Left kidney (tissue), 2 donors: ENCODE measurements around the gene MGAT4B. TPM values are rescaled to one million over a fixed set of nuclear protein-coding genes. Genes with fewer than 3 reads are reported as not detected.

Source experiments
- DNase-seq: peaks from one replicate; pipeline ENCODE4 v3.0.0-alpha.2; 2013
- polyA plus RNA-seq: library from polyadenylated mRNA; unstranded; fragments of 120-200 nt; gene quantifications from one replicate; pipeline ENCODE4 v1.2.1, GENCODE V29; 2013; ENCODE audit not compliant: insufficient read length

Gene MGAT4B
- polyA plus RNA-seq, 1 donor: 159 TPM

DNA sequence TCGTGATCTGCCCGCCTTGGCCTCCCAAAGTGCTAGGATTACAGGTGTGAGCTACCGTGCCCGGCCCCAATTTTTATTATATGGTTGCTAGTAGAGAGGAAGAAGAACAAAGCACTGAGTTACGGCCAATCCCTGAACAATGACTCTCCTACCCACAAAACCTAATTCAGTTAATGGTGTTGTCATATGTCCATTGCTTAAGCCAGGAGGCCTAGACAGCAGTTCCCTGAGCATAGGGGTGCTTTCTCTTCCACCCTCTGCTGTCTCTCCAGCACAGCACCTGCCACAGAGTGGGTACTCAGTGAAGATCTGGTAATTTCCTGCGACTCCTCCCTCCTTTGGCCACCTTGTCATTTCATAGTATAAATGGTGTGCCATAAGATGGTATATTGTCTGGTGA, 34.3 kb downstream of the MGAT4B start:
- no peak for DNase-seq

DNA sequence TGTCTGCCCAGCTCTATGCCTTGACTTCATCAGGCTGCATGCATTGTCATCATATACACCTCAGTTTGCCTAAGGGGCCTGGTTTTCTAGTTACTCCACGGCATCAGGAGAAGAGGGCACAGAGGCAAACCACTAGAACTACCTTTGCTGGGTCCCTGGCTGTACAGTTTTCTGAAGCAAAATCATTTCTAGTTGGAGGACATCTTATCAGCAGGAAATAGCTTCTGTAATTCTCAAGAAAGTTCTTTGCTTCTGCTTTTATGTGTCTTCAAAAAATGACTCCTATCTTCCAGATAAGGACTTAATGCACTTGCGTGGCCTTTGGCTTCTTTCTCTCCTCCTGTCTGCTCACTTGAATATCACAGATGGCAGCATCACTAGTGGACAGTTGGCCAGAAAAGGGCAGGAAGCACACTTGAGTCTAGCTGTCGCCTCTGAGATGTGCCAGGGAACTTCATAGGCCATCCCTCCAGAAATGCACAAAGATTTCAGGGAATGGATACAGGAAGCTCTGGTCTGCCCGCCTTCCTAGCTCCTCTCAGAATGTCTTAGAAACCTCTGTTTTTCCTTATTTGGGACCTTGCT, 35.3 kb downstream of the MGAT4B start:
- DNase-seq: no peak

- DNase-seq: no peak
Measured at GRCh38 chr5:179769796-179770195, 36.9 kb downstream of the MGAT4B start.

DNA sequence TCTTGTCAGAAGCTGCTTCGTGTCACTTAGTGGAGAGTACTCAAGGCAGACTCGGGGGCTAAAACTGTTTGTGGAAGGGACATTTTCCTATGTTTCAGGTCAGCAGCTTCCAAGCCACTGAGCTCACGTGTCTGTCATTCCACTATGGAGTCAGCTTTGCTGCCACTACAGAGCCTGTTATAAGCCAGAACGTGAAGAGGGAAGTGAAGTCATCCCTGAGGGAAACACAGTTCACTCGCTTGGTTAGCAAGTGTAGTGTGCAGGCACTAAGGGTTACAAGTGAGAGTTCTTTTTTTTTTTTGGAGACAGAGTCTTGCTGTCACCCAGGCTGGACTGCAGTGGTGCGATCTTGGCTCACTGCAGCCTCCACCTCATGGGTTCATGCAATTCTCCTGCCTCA, 37.4 kb downstream of the MGAT4B start:
- DNase-seq: no peak

DNA sequence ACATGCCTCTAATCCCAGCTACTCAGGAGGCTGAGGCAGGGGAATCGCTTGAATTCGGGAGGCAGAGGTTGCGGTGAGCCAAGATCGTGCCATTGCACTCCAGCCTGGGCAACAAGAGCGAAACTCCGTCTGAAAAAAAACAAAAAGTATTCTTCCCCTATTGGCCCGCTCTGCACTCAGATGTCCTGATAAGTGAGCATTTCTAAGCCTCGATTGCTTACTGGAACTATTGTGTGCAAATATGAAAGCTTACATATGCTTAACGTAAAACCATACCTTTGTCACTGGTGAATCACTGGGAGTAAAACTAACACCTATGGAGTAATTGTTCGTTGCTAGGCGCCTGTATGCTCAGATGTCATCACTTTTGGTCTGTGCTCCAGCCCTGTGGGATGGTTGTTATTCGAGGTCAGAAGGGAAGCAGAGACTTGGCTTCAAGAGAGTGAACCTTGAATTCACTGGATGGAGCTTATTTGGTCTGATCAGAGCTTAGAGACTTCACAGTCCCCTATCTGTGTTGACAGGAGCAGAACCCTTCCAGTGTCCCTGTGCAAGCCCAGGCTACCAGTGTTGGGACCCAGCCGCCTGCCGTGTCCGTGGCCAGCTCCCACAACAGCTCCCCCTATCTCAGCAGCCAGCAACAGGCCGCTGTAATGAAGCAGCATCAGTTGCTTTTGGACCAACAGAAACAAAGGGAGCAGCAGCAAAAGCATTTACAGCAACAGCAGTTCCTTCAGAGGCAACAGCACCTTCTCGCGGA, 38.2 kb downstream of the MGAT4B start:
- DNase-seq: no peak

- DNase-seq: no peak
Measured at GRCh38 chr5:179767496-179768100, 39.1 kb downstream of the MGAT4B start.

DNA sequence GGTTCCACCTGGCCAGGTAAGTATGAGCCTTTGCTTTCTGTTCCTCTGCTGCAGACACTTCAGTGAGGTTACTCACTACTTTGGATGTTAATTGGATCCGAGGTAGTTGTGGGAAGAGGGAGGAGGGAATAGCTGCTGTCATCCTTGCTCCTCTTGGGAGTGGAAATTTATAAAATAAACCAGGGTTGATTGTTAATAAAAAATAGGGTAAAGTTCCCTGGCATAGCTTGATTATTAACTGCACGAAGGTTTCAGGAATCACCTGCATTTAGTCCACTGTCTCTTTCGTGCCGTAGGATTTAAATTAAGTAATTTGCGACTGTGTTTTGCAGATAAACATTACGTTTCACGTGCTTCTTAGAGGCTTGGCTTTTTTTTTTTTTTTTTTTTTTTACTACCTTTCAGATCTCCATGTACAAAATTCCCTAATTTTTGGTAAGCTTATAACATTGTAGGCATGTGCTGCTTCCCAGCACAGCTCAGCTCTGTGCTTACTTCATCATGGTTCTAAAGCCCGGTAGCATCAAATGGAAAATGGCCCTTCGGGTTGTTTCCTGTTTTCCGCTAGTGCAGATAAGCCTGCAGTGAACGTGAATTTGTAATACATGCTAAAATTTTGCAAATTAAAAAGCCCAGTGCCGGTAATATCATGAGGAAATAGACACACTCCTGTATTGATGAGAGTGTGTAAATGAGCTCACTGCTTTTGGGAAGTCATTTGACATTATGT, 39.8 kb downstream of the MGAT4B start:
- DNase-seq: no peak

GRCh38 chr5:179766021-179766725, 40.5 kb downstream of the MGAT4B start:
- DNase-seq: no peak

- DNase-seq: no peak
Measured at GRCh38 chr5:179765400-179765799, 41.3 kb downstream of the MGAT4B start.

GRCh38 chr5:179764056-179764455, 42.6 kb downstream of the MGAT4B start:
- no peak for DNase-seq

DNA sequence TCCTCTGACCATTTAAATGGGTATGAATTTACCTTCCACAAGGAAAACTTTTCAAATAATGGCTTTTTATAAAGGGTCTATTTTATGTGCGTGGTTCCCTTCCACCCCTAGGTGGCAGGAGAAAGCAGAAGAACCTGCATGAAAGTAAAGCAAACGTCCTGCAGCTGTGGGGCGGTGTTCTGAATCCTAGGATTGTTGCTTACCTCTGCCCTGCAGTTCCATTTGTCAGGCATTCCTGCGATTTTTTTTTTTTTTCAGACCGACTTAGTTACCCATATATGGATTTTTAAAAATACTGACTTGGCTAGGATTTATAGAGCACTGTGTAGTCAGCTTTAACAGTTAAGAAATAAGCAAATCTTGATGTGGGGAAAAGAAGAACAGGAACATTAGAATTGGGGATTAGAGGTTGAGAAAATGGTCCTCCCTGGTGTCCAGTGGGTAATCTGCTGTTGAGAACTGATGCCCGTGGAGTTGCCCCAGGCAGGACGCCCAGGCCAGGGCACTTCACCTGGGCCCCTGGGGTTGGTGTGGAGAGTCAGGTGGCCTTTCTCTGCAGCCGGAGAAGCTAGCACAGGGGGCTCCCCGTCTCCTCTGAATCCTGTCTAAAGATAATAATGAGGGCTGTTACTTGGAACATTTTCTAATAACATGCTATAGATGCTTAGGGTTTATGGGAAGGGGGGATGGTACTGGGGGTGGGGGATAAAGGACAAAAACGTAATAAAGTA, 43.3 kb downstream of the MGAT4B start:
- DNase-seq: peak; percentile 78

DNA sequence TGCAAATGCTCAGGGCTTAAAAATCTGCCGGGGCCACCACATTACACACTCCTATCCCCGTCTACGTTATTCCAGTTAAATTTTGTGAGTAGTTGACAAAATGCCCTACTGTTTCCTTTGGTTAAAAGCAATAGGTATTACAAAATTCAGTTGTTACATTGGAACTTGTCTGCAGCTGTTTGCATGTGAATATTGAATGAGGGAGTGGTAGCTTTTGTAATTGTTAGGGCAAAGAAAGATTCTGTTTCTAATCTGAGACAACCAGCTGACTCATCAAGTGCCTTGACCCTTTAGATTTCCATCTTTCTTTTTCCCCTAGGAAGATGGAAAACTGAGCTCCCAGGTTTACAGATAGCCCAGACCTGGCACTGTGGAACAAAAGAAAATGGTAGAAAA, 43.9 kb downstream of the MGAT4B start:
- no peak for DNase-seq

DNA sequence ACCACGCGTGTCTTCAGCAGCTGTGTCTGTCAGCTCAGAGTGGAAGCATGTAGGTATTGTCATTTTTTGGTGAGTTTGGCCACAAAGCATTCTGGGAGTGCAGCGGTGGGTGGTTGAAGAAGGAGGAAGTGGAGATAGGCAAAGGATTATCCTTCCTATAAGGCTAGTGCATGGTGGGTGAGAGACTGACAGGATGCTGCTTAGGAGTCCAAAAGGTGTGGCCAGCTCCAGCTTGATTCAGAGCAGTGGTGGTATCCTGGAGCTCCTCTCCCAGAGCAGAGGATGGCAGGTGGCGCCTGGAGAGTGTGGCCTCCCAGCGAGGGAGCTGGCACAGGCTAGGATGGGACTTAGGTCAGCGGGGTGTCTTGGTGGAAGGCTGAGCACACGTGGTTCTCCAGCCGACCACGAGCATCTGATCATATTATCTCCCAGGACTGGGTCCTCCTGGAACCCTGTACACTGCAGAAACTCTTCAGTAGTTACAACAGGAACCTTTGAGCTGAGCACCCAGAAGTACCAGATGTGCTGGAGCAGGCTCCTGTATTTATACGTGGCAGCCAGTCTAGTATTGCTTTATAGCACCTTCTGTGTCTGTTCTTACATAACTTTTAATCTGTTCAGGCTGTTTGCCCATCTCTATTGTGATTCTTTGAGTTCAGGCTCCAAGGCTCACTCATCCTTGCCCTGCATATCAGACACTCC, 44.4 kb downstream of the MGAT4B start:
- DNase-seq: no peak

DNA sequence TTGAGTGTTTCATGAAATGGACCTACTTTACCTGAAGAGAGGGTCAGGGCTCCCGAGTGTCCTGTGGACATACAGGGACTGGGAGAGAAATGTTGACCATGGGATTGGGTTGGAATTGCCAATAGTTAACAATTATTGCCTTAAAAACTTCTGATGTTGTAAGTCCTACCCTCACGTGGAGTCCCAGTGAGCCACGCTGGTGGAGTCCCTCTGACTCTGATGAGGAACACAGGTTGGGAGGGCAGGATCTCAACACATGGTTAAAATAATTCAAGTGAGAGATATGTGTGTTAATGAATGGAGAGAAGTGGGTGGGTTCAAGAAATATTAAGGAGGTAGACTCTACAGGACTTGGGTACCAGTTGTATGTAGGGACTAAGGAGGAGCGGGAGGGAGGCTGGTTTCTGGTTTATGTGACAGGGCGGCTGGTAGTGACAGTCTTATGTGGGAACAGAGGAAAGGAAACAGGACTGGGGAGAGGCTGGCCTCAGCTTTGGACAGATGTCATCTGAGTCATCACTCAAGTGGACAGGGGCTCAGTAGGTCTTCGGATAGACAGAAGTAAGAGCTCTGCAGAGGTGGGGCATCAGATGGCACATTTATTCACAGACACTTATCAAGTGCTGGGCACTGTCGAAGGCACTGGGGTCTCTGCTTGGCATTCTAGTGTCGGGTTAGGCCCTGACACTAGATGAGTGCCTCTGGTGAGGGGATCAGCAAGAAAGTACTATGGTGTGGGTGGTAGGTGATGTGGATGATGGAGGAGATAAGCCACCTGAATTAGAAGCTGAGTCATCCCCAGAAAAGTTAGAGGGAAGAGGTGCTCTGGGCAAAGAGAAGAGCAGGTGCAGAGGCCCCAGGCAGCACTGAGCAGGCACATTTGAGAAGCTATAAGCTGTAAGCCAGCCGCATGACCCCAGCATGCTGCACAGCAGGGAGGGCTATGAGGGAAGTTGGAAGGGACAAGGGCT, 46.8 kb downstream of the MGAT4B start:
- DNase-seq: no peak

- no peak for DNase-seq
Measured at GRCh38 chr5:179758955-179759354, 47.7 kb downstream of the MGAT4B start.

- no peak for DNase-seq
Measured at GRCh38 chr5:179755022-179755421, 51.6 kb downstream of the MGAT4B start.

GRCh38 chr5:179753971-179754370, 52.7 kb downstream of the MGAT4B start:
- DNase-seq: no peak

DNA sequence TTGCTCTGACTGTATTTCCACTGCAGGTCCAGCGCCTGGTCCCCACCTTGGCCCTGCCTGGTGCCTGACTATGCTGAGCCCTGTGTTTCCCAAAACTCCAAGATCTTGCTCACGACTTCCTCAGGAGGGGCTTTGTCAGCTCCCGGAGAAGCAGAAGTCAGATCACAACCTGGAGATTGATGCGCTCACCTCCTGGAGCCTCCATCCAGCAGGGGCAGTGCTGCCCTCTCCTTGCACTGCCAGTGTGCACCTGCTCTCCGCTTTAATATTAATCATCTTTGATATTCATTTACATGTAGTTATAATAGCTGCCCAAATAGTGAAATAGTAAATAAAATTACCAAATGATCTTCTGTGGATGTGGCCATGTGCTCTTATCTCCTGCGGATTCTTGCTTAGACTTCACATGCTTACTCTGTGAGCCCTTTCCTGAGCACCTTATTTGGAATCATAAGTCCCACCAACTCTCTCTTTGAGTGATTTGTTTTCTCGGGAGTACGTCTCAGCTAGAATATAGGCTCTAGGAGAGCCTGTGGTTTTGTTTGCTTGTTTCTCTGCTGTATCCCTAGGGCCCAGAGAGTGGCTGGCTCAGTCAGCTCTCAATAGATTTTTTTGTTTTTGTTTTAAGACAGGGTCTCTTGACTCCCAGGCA, 56.7 kb downstream of the MGAT4B start:
- DNase-seq: no peak

DNA sequence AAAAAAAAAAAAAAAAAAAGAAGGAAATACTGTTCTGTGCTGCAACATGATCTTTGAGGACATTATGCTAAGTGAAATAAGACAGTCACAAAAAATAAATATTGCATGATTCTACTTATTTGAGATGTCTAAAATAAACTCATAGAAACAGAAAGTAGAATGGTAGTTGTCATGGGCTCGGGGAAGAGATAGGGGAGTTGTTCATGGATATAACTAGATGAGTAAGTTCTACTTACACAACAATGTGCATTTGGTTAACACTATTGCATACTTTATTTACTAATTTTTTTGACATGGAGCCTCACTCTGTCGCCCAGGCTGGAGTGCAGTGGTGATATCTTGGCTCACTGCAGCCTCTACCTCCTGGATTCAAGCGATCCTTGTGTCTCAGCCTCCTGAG, 58.9 kb downstream of the MGAT4B start:
- DNase-seq: no peak
